Loucy (cell line): ENCODE data around the gene ALS2.
"Not testable (repeated sequence)": the region's sequence is repeated elsewhere in the genome, so short reads cannot be mapped to it uniquely, and the experiment has no call there.

Experiments
- EZH2phosphoT487 ChIP-seq: fragments of 200-600 bp; IDR thresholded peaks from 2 replicates; pipeline ENCODE4 v1.6.1; 2018; ENCODE audit warnings: antibody characterized with exemption, mild to moderate bottlenecking, moderate library complexity, borderline replicate concordance
- TF ChIP-seq, protein P1 (sequence below): fragments of 200-600 bp; sonication (generic); conservative IDR thresholded peaks from 2 replicates; pipeline ENCODE4 v1.5.1; 2014; ENCODE audit warnings: mild to moderate bottlenecking, antibody characterized with exemption, low read length

DNA sequence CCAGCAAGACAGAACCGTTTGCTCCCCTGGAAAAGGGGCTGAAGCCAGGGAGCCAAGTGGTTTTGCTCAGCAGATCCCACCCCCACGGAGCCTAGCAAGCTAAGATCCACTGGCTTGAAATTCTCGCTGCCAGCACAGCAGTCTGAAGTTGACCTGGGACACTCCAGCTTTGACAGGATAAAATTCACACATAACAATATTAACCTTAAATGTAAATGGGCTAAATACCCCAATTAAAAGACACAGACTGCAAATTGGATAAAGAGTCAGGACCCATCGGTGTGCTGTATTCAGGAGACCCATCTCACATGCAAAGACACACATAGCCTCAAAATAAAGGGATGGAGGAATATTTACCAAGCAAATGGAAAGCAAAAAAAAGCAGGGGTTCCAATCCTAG, 109.5 kb downstream of the ALS2 start:
- TF ChIP-seq, protein P1, sequence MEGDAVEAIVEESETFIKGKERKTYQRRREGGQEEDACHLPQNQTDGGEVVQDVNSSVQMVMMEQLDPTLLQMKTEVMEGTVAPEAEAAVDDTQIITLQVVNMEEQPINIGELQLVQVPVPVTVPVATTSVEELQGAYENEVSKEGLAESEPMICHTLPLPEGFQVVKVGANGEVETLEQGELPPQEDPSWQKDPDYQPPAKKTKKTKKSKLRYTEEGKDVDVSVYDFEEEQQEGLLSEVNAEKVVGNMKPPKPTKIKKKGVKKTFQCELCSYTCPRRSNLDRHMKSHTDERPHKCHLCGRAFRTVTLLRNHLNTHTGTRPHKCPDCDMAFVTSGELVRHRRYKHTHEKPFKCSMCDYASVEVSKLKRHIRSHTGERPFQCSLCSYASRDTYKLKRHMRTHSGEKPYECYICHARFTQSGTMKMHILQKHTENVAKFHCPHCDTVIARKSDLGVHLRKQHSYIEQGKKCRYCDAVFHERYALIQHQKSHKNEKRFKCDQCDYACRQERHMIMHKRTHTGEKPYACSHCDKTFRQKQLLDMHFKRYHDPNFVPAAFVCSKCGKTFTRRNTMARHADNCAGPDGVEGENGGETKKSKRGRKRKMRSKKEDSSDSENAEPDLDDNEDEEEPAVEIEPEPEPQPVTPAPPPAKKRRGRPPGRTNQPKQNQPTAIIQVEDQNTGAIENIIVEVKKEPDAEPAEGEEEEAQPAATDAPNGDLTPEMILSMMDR = not testable (repeated sequence)
- TF ChIP-seq EZH2phosphoT487 = not testable (repeated sequence)
